Embryonic facial prominence (tissue), 1 donor: Measurements from ENCODE around the gene TMEM147.
"Not testable (repeated sequence)": the region's sequence is repeated elsewhere in the genome, so short reads cannot be mapped to it uniquely, and the experiment has no call there.

Experiments
- DNase-seq: peaks from one replicate; pipeline ENCODE4 v3.0.0-alpha.2; 2016; ENCODE audit errors: extremely low spot score

Gene TMEM147

GRCh38 chr19:35562776-35563175 is 17.4 kb downstream of the TMEM147 start:
- DNase-seq, result no peak

GRCh38 chr19:35563207-35563829 is 17.9 kb downstream of the TMEM147 start, which contains the start of gene ATP4A:
ATP4A (minus strand) TSS chr19:35563658; CDS start chr19:35563629, 29 bp downstream.
- DNase-seq, result no peak

GRCh38 chr19:35565016-35565856 is 19.8 kb downstream of the TMEM147 start:
- no peak for DNase-seq

DNA sequence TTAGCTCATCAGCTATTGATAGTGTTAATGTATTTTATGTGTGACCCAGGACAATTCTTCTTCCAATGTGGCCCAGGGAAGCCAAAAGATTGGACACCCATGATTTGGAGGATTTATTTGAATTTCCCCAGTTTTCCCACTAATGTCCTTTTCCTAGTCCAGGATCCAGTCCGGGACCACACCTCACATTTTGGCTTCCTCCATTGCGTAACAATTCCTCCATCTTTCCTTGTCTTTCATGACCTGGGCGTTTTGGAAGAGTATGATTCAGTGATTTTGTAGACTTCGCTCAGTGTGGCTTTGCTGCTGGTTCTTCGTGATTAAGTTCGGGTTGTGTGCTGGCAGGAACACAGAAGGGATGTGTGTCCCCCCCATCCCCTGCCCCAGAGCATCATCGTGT is 21.3 kb downstream of the TMEM147 start:
- DNase-seq, result no peak

DNA sequence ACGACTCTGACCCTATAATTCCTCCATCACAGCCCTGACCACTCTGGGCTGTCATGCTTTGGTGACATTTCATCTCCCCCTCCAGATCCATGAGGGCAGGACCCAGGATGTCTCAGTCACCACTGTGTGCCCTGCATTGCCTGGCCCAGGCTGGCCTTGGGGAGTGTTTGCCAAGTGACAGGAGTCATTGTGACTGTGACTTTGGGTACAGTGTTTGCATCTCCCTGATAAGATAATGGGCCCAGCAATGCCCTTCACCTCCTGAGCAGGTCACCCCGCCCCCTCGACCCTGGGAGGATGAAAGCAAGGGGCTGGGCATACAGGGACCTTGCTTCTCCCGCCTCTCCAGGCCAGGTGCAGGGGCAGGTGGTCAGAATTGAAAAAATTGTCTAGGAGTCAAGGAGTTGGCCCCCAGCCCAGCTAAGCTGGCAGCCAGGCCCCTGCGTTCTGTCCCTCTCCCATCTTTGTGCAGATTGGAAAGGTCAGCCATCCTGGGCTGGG is 23.9 kb downstream of the TMEM147 start:
- DNase-seq, result no peak

DNA sequence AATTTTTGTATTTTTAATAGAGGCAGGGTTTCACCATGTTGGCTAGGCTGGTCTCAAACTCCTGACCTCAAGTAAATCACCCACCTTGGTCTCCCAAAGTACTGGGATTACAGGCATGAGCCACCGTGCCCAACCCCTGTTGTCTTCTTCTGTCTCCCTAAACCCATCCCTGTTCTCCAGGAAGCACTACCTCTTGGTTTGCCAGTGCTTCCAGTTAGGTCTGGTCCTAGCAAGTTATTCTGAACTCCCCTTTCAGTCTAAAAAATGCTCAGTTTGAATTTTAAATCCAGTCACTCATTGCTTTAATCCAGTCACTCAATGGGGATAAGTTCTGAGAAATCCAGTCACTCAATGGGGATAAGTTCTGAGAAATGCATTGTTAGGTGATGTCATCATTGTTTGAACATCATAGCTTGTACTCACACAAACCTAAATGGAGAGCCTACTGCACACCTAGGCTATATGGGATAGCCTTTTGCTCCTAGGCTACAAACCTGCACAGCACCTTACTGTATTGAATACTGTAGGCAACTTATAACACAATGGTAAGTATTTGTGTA is 26.1 kb downstream of the TMEM147 start:
- no peak for DNase-seq

GRCh38 chr19:35577918-35578317 is 32.5 kb downstream of the TMEM147 start:
- no peak for DNase-seq

DNA sequence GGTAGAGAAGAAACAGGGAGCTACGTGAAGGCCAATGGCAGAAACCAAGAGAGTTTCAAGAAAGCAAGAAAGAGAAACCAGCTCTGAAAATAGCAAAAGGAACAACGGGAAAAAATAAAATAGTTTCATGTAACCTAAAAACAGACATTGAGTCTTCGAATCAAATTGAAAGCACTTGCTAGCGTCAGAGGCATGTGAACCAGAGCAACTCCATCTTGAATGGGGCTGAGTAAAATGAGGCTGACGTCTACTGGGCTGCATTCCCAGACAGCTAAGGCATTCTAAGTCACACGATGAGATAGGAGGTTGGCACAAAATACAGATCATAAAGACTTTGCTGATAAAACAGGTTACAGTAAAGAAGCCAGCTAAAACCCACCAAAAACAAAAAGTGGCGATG is 33.3 kb downstream of the TMEM147 start:
- DNase-seq, result no peak

GRCh38 chr19:35582760-35583159 is 37.3 kb downstream of the TMEM147 start:
- DNase-seq, result no peak

DNA sequence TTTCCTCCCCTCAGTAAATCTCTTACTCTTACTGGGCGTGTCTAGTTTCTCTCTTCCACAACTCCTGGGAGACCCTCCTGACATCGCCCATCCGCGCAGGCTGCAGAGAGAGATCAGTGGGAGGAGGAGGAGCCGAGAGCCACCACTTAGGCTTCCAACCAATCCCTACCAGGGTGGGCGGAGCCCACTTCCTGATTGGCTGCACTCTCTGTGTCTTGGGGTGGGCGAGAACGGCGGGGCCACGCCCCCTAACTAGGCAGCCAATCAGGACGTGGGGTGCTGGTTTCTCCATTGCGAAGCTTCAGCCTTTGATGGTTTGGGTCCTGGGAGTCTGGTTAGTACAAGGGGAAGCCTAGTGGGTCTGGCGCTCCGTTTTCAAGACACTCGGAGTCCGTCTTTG is 40.4 kb downstream of the TMEM147 start, which contains the start of gene PMIS2:
TSS of gene PMIS2 (plus strand) at position 326 of the 400 bp plus-strand sequence. CDS start 87 bp downstream, outside the sequence.
- DNase-seq, result no peak

GRCh38 chr19:35587321-35587720 is 41.9 kb downstream of the TMEM147 start:
- no peak for DNase-seq

- DNase-seq, result no peak
These were observed 45.4 kb downstream of the TMEM147 start for GRCh38 chr19:35590875-35591274.

GRCh38 chr19:35592226-35592625 is 46.8 kb downstream of the TMEM147 start:
- DNase-seq, result no peak

GRCh38 chr19:35595026-35595425 is 49.6 kb downstream of the TMEM147 start:
- not testable (repeated sequence) for DNase-seq

DNA sequence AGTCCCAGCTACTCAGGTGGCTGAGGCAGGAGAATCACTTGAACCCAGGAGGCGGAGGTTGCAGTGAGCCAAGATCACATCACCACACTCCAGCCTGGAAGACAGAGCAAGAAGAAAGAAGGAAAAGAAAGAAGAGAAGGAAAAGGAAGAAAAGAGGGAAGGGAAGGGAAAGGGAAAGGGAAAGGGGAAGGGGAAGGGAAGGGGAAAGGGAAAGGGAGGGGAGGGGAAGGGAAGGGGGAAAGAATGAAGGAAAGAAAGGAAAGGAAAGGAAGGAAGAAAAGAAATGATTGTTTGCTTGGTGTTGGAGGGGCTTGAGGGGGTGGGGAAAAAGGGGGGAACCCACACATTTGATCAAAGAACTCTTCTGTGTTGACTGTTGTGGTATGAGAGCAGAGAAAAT is 50.5 kb downstream of the TMEM147 start:
- DNase-seq, result no peak

DNA sequence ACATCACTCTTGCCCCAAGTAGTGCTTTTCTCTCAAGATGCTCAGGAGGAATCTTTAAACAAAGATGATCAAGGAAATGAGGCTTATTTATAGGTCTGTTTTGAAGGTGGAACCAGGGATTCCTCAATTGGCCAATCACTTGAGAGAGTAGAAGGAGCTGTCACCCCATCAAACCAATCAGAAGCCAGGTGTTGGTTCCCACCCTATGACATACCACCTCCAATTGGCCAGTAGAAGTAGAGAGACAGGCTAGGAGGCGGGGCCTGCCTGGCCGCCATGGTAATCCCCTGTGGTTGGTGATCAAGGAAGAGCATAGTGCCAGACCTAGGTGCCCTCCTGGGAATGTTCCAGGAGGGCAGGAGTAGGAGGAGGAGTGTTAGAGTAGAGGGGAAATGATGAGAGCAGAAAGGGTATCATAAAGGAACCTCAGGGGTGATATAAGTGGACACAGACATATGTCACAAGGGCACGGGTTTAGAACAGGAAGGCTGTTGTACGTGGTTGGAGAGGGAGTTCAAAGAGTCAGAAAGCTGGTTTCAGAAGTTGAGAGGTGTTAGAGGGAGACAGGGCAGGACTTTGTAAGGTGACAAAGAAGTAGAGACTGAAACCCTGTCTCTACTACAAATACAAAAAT is 51.1 kb downstream of the TMEM147 start:
- no peak for DNase-seq
